HEK293 (cell line): ENCODE results near the gene EPOP.
A peak's percentile ranks its signal among the peaks of the same experiment; 100 is the strongest.

Experiments
- HOXD13 ChIP-seq: sonication (generic); formaldehyde crosslinking; IDR thresholded peaks from 2 replicates; pipeline ENCODE4 v1.8.0; 2022; ENCODE audit warnings: missing genetic modification reagents, borderline replicate concordance
- RBAK ChIP-seq: fragments of 450-650 bp; formaldehyde crosslinking; IDR thresholded peaks from 2 replicates; pipeline ENCODE4 v1.5.1; 2016; ENCODE audit warnings: missing biosample characterization, missing genetic modification characterization
- YY1 ChIP-seq: fragments of 450-650 bp; formaldehyde crosslinking; IDR thresholded peaks from 2 replicates; pipeline ENCODE4 v1.5.1; 2018; ENCODE audit warnings: missing biosample characterization, missing genetic modification characterization
- ZBTB20 ChIP-seq: fragments of 450-650 bp; formaldehyde crosslinking; IDR thresholded peaks from 2 replicates; pipeline ENCODE4 v1.5.1; 2016; ENCODE audit warnings: missing biosample characterization, missing genetic modification characterization
- ZBTB8A ChIP-seq: fragments of 450-650 bp; formaldehyde crosslinking; IDR thresholded peaks from 2 replicates; pipeline ENCODE4 v1.5.1; 2016; ENCODE audit warnings: missing biosample characterization, missing genetic modification characterization
- ZFP3 ChIP-seq: fragments of 450-650 bp; formaldehyde crosslinking; IDR thresholded peaks from 2 replicates; pipeline ENCODE4 v1.5.1; 2016; ENCODE audit warnings: low read depth, missing biosample characterization, missing genetic modification characterization
- ZFP69B ChIP-seq: fragments of 450-650 bp; formaldehyde crosslinking; IDR thresholded peaks from 2 replicates; pipeline ENCODE4 v1.5.1; 2016; ENCODE audit warnings: missing biosample characterization, missing genetic modification characterization
- ZNF311 ChIP-seq: fragments of 450-650 bp; formaldehyde crosslinking; IDR thresholded peaks from 2 replicates; pipeline ENCODE4 v1.5.1; 2017; ENCODE audit warnings: missing biosample characterization, missing genetic modification characterization, borderline replicate concordance
- ZNF391 ChIP-seq: fragments of 450-650 bp; formaldehyde crosslinking; IDR thresholded peaks from 2 replicates; pipeline ENCODE4 v1.5.1; 2016; ENCODE audit warnings: low read depth, missing biosample characterization, missing genetic modification characterization, borderline replicate concordance
- ZNF560 ChIP-seq: fragments of 450-650 bp; formaldehyde crosslinking; IDR thresholded peaks from 2 replicates; pipeline ENCODE4 v1.5.1; 2017; ENCODE audit warnings: missing biosample characterization, missing genetic modification characterization, borderline replicate concordance
- ZSCAN23 ChIP-seq: fragments of 450-650 bp; formaldehyde crosslinking; IDR thresholded peaks from 2 replicates; pipeline ENCODE4 v1.5.1; 2016; ENCODE audit warnings: missing biosample characterization, missing genetic modification characterization
- TF ChIP-seq, protein P1 (sequence below): fragments of 450-650 bp; formaldehyde crosslinking; IDR thresholded peaks from 2 replicates; pipeline ENCODE4 v1.5.1; 2017; ENCODE audit warnings: missing biosample characterization, missing genetic modification characterization
- TF ChIP-seq, protein P2 (sequence below): fragments of 450-650 bp; formaldehyde crosslinking; IDR thresholded peaks from 2 replicates; pipeline ENCODE4 v1.5.1; 2016; ENCODE audit warnings: missing biosample characterization, missing genetic modification characterization, borderline replicate concordance
- TF ChIP-seq, protein P3 (sequence below): fragments of 450-650 bp; formaldehyde crosslinking; conservative IDR thresholded peaks from 2 replicates; pipeline ENCODE4 v1.5.1; 2016; ENCODE audit warnings: low read depth, missing biosample characterization, missing genetic modification characterization
- TF ChIP-seq, protein P4 (sequence below): fragments of 450-650 bp; formaldehyde crosslinking; IDR thresholded peaks from 2 replicates; pipeline ENCODE4 v1.5.1; 2016; ENCODE audit warnings: missing biosample characterization, missing genetic modification characterization
- TF ChIP-seq, protein P5 (sequence below): fragments of 450-650 bp; formaldehyde crosslinking; IDR thresholded peaks from 2 replicates; pipeline ENCODE4 v1.5.1; 2016; ENCODE audit warnings: missing biosample characterization, missing genetic modification characterization, borderline replicate concordance
- TF ChIP-seq, protein P6 (sequence below): fragments of 450-650 bp; formaldehyde crosslinking; IDR thresholded peaks from 2 replicates; pipeline ENCODE4 v1.5.1; 2017; ENCODE audit warnings: missing biosample characterization, mild to moderate bottlenecking, missing genetic modification characterization, moderate library complexity
- TF ChIP-seq, protein P7 (sequence below): fragments of 450-650 bp; formaldehyde crosslinking; IDR thresholded peaks from 2 replicates; pipeline ENCODE4 v1.5.1; 2016; ENCODE audit warnings: missing biosample characterization, missing genetic modification characterization
- TF ChIP-seq, protein P8 (sequence below): fragments of 450-650 bp; formaldehyde crosslinking; IDR thresholded peaks from 2 replicates; pipeline ENCODE4 v1.5.1; 2017; ENCODE audit warnings: missing biosample characterization, missing genetic modification characterization

The EPOP gene

DNA sequence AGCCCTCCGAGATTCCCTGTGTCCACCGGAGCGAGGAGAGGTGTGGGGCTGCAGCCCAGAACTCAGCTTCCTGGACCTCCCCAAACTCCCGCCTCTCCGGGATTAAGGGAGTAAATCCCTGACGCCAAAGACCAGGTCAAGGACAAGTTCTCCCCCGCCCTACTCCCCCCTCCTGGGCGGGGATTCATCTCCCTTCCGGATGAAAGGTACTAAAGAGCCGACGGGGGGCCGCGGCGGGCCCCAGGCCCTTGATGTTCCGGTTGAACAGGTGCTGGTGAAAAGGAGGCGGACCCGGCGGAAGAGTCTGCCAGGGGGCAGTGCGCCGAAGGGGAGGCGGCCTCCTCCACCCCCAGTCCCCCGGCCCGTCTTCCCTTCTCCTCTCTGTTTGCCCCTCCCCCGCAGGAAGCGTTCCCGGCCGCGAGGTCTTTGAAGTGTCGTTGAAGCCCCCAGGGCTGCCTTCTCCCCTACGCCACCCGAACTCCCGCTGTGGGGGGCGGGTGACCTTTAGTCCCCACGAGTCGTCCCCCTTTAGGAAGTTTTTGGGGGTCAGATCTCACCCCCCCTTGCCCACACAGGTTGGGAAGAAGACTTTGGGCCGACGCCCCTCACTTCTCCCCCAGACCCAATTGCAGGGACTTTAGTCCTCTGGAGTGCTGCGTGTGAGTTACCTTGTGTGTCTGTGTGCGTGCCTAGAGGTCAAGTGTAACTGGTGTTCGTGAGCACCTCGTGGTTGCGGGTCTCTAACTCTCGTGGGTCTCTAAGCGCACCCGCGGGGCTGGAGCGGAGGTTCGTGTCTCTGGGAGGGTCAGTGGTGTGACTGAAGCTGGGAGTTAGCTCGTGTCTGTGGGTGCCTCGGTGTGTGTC, 29.2 kb upstream of the EPOP start (continued):
- TF ChIP-seq, protein P1, sequence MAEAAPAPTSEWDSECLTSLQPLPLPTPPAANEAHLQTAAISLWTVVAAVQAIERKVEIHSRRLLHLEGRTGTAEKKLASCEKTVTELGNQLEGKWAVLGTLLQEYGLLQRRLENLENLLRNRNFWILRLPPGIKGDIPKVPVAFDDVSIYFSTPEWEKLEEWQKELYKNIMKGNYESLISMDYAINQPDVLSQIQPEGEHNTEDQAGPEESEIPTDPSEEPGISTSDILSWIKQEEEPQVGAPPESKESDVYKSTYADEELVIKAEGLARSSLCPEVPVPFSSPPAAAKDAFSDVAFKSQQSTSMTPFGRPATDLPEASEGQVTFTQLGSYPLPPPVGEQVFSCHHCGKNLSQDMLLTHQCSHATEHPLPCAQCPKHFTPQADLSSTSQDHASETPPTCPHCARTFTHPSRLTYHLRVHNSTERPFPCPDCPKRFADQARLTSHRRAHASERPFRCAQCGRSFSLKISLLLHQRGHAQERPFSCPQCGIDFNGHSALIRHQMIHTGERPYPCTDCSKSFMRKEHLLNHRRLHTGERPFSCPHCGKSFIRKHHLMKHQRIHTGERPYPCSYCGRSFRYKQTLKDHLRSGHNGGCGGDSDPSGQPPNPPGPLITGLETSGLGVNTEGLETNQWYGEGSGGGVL (tag by site-specific recombination) = peak; percentile 91
- TF ChIP-seq YY1 (peak; percentile 16; the same call in 1 of the 2 replicates), RBAK (tag by site-specific recombination) (no peak), ZBTB8A (peak; percentile 62), ZNF560 (no peak), ZSCAN23 (0 out of 2 replicates have a peak, but pooled peaks have one; percentile 35), ZFP69B (tag by site-specific recombination) (peak; percentile 97), HOXD13 (no peak), ZNF391 (tag by site-specific recombination) (no peak; the same call in 1 of the 2 replicates), ZFP3 (tag by site-specific recombination) (no peak), ZNF311 (tag by site-specific recombination) (no peak), ZBTB20 (tag by site-specific recombination) (peak; percentile 86)
- TF ChIP-seq, protein P2, sequence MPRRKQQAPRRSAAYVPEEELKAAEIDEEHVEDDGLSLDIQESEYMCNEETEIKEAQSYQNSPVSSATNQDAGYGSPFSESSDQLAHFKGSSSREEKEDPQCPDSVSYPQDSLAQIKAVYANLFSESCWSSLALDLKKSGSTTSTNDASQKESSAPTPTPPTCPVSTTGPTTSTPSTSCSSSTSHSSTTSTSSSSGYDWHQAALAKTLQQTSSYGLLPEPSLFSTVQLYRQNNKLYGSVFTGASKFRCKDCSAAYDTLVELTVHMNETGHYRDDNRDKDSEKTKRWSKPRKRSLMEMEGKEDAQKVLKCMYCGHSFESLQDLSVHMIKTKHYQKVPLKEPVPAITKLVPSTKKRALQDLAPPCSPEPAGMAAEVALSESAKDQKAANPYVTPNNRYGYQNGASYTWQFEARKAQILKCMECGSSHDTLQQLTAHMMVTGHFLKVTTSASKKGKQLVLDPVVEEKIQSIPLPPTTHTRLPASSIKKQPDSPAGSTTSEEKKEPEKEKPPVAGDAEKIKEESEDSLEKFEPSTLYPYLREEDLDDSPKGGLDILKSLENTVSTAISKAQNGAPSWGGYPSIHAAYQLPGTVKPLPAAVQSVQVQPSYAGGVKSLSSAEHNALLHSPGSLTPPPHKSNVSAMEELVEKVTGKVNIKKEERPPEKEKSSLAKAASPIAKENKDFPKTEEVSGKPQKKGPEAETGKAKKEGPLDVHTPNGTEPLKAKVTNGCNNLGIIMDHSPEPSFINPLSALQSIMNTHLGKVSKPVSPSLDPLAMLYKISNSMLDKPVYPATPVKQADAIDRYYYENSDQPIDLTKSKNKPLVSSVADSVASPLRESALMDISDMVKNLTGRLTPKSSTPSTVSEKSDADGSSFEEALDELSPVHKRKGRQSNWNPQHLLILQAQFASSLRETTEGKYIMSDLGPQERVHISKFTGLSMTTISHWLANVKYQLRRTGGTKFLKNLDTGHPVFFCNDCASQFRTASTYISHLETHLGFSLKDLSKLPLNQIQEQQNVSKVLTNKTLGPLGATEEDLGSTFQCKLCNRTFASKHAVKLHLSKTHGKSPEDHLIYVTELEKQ (tag by site-specific recombination) = no peak
- TF ChIP-seq, protein P3, sequence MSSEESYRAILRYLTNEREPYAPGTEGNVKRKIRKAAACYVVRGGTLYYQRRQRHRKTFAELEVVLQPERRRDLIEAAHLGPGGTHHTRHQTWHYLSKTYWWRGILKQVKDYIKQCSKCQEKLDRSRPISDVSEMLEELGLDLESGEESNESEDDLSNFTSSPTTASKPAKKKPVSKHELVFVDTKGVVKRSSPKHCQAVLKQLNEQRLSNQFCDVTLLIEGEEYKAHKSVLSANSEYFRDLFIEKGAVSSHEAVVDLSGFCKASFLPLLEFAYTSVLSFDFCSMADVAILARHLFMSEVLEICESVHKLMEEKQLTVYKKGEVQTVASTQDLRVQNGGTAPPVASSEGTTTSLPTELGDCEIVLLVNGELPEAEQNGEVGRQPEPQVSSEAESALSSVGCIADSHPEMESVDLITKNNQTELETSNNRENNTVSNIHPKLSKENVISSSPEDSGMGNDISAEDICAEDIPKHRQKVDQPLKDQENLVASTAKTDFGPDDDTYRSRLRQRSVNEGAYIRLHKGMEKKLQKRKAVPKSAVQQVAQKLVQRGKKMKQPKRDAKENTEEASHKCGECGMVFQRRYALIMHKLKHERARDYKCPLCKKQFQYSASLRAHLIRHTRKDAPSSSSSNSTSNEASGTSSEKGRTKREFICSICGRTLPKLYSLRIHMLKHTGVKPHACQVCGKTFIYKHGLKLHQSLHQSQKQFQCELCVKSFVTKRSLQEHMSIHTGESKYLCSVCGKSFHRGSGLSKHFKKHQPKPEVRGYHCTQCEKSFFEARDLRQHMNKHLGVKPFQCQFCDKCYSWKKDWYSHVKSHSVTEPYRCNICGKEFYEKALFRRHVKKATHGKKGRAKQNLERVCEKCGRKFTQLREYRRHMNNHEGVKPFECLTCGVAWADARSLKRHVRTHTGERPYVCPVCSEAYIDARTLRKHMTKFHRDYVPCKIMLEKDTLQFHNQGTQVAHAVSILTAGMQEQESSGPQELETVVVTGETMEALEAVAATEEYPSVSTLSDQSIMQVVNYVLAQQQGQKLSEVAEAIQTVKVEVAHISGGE (tag by site-specific recombination) = peak; percentile 79
- TF ChIP-seq, protein P4, sequence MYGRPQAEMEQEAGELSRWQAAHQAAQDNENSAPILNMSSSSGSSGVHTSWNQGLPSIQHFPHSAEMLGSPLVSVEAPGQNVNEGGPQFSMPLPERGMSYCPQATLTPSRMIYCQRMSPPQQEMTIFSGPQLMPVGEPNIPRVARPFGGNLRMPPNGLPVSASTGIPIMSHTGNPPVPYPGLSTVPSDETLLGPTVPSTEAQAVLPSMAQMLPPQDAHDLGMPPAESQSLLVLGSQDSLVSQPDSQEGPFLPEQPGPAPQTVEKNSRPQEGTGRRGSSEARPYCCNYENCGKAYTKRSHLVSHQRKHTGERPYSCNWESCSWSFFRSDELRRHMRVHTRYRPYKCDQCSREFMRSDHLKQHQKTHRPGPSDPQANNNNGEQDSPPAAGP (tag by site-specific recombination) = peak; percentile 81
- TF ChIP-seq, protein P5, sequence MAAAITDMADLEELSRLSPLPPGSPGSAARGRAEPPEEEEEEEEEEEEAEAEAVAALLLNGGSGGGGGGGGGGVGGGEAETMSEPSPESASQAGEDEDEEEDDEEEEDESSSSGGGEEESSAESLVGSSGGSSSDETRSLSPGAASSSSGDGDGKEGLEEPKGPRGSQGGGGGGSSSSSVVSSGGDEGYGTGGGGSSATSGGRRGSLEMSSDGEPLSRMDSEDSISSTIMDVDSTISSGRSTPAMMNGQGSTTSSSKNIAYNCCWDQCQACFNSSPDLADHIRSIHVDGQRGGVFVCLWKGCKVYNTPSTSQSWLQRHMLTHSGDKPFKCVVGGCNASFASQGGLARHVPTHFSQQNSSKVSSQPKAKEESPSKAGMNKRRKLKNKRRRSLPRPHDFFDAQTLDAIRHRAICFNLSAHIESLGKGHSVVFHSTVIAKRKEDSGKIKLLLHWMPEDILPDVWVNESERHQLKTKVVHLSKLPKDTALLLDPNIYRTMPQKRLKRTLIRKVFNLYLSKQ (tag by site-specific recombination) = no peak
- TF ChIP-seq, protein P6, sequence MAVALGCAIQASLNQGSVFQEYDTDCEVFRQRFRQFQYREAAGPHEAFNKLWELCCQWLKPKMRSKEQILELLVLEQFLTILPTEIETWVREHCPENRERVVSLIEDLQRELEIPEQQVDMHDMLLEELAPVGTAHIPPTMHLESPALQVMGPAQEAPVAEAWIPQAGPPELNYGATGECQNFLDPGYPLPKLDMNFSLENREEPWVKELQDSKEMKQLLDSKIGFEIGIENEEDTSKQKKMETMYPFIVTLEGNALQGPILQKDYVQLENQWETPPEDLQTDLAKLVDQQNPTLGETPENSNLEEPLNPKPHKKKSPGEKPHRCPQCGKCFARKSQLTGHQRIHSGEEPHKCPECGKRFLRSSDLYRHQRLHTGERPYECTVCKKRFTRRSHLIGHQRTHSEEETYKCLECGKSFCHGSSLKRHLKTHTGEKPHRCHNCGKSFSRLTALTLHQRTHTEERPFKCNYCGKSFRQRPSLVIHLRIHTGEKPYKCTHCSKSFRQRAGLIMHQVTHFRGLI (tag by site-specific recombination) = no peak
- TF ChIP-seq, protein P7, sequence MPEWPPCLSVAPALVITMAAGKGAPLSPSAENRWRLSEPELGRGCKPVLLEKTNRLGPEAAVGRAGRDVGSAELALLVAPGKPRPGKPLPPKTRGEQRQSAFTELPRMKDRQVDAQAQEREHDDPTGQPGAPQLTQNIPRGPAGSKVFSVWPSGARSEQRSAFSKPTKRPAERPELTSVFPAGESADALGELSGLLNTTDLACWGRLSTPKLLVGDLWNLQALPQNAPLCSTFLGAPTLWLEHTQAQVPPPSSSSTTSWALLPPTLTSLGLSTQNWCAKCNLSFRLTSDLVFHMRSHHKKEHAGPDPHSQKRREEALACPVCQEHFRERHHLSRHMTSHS (tag by site-specific recombination) = no peak
- TF ChIP-seq, protein P8, sequence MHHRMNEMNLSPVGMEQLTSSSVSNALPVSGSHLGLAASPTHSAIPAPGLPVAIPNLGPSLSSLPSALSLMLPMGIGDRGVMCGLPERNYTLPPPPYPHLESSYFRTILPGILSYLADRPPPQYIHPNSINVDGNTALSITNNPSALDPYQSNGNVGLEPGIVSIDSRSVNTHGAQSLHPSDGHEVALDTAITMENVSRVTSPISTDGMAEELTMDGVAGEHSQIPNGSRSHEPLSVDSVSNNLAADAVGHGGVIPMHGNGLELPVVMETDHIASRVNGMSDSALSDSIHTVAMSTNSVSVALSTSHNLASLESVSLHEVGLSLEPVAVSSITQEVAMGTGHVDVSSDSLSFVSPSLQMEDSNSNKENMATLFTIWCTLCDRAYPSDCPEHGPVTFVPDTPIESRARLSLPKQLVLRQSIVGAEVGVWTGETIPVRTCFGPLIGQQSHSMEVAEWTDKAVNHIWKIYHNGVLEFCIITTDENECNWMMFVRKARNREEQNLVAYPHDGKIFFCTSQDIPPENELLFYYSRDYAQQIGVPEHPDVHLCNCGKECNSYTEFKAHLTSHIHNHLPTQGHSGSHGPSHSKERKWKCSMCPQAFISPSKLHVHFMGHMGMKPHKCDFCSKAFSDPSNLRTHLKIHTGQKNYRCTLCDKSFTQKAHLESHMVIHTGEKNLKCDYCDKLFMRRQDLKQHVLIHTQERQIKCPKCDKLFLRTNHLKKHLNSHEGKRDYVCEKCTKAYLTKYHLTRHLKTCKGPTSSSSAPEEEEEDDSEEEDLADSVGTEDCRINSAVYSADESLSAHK (tag by site-specific recombination) = 0 out of 2 replicates have a peak, but pooled peaks have one; percentile 42
